ENCODE results near the gene CDC42SE2.

DNA sequence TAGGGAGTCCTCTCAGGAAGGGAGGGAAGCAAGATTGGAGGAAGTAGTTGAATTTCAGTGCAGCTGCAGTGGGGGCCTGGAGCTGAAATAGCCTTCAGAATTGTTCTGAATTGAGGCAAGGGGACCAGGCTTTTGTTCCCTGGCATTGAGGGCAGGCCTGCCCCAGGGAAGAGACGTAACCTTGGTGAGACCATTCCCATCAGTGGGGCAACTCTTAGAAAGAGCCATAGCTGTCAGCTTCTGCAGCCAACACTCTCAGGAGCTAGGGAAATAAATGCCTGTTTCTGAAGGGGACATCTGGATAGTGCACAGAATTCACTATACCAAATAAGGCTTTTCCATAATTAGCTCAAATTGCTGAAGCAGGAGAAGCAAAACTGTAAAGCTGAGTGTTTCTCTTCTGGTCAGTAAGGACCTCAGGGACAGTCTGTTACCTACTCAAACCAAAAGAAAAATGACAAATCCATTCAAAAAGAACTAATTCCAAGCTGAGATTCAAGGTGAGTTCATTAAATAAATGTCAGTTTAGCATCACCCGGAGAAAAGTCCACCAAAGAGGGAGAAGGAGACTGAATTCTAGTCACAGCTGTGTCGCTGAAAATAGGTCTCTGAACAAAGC is 49.1 kb upstream of the CDC42SE2 start:
- no peak for TF ChIP-seq POLR2AphosphoS5 (IDR thresholded peaks at IDR 0.05; ENCODE audit: low read depth)
- TF ChIP-seq, protein P1, sequence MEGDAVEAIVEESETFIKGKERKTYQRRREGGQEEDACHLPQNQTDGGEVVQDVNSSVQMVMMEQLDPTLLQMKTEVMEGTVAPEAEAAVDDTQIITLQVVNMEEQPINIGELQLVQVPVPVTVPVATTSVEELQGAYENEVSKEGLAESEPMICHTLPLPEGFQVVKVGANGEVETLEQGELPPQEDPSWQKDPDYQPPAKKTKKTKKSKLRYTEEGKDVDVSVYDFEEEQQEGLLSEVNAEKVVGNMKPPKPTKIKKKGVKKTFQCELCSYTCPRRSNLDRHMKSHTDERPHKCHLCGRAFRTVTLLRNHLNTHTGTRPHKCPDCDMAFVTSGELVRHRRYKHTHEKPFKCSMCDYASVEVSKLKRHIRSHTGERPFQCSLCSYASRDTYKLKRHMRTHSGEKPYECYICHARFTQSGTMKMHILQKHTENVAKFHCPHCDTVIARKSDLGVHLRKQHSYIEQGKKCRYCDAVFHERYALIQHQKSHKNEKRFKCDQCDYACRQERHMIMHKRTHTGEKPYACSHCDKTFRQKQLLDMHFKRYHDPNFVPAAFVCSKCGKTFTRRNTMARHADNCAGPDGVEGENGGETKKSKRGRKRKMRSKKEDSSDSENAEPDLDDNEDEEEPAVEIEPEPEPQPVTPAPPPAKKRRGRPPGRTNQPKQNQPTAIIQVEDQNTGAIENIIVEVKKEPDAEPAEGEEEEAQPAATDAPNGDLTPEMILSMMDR (conservative IDR thresholded peaks at IDR 0.05; ENCODE audit: low read depth in 2 of 2): no peak
- no peak for TF ChIP-seq EZH2 (IDR thresholded peaks at IDR 0.05; ENCODE audit: low read depth, unreplicated experiment)
- TF ChIP-seq CREB1 (CRISPR knock-in tag; IDR thresholded peaks at IDR 0.05; ENCODE audit: low read depth): no peak
- TF ChIP-seq ZNF331 (CRISPR knock-in tag; IDR thresholded peaks at IDR 0.05; ENCODE audit: low read depth): no peak
- no peak for TF ChIP-seq EZH2phosphoT487 (IDR thresholded peaks at IDR 0.05; ENCODE audit: unreplicated experiment)
- no peak for TF ChIP-seq ZNF114 (CRISPR knock-in tag; IDR thresholded peaks at IDR 0.05)
- TF ChIP-seq, protein P2, sequence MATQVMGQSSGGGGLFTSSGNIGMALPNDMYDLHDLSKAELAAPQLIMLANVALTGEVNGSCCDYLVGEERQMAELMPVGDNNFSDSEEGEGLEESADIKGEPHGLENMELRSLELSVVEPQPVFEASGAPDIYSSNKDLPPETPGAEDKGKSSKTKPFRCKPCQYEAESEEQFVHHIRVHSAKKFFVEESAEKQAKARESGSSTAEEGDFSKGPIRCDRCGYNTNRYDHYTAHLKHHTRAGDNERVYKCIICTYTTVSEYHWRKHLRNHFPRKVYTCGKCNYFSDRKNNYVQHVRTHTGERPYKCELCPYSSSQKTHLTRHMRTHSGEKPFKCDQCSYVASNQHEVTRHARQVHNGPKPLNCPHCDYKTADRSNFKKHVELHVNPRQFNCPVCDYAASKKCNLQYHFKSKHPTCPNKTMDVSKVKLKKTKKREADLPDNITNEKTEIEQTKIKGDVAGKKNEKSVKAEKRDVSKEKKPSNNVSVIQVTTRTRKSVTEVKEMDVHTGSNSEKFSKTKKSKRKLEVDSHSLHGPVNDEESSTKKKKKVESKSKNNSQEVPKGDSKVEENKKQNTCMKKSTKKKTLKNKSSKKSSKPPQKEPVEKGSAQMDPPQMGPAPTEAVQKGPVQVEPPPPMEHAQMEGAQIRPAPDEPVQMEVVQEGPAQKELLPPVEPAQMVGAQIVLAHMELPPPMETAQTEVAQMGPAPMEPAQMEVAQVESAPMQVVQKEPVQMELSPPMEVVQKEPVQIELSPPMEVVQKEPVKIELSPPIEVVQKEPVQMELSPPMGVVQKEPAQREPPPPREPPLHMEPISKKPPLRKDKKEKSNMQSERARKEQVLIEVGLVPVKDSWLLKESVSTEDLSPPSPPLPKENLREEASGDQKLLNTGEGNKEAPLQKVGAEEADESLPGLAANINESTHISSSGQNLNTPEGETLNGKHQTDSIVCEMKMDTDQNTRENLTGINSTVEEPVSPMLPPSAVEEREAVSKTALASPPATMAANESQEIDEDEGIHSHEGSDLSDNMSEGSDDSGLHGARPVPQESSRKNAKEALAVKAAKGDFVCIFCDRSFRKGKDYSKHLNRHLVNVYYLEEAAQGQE (IDR thresholded peaks at IDR 0.05; ENCODE audit: unreplicated experiment): no peak
- TF ChIP-seq, protein P3, sequence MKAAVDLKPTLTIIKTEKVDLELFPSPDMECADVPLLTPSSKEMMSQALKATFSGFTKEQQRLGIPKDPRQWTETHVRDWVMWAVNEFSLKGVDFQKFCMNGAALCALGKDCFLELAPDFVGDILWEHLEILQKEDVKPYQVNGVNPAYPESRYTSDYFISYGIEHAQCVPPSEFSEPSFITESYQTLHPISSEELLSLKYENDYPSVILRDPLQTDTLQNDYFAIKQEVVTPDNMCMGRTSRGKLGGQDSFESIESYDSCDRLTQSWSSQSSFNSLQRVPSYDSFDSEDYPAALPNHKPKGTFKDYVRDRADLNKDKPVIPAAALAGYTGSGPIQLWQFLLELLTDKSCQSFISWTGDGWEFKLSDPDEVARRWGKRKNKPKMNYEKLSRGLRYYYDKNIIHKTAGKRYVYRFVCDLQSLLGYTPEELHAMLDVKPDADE (IDR thresholded peaks at IDR 0.05): no peak
- TF ChIP-seq, protein P4, sequence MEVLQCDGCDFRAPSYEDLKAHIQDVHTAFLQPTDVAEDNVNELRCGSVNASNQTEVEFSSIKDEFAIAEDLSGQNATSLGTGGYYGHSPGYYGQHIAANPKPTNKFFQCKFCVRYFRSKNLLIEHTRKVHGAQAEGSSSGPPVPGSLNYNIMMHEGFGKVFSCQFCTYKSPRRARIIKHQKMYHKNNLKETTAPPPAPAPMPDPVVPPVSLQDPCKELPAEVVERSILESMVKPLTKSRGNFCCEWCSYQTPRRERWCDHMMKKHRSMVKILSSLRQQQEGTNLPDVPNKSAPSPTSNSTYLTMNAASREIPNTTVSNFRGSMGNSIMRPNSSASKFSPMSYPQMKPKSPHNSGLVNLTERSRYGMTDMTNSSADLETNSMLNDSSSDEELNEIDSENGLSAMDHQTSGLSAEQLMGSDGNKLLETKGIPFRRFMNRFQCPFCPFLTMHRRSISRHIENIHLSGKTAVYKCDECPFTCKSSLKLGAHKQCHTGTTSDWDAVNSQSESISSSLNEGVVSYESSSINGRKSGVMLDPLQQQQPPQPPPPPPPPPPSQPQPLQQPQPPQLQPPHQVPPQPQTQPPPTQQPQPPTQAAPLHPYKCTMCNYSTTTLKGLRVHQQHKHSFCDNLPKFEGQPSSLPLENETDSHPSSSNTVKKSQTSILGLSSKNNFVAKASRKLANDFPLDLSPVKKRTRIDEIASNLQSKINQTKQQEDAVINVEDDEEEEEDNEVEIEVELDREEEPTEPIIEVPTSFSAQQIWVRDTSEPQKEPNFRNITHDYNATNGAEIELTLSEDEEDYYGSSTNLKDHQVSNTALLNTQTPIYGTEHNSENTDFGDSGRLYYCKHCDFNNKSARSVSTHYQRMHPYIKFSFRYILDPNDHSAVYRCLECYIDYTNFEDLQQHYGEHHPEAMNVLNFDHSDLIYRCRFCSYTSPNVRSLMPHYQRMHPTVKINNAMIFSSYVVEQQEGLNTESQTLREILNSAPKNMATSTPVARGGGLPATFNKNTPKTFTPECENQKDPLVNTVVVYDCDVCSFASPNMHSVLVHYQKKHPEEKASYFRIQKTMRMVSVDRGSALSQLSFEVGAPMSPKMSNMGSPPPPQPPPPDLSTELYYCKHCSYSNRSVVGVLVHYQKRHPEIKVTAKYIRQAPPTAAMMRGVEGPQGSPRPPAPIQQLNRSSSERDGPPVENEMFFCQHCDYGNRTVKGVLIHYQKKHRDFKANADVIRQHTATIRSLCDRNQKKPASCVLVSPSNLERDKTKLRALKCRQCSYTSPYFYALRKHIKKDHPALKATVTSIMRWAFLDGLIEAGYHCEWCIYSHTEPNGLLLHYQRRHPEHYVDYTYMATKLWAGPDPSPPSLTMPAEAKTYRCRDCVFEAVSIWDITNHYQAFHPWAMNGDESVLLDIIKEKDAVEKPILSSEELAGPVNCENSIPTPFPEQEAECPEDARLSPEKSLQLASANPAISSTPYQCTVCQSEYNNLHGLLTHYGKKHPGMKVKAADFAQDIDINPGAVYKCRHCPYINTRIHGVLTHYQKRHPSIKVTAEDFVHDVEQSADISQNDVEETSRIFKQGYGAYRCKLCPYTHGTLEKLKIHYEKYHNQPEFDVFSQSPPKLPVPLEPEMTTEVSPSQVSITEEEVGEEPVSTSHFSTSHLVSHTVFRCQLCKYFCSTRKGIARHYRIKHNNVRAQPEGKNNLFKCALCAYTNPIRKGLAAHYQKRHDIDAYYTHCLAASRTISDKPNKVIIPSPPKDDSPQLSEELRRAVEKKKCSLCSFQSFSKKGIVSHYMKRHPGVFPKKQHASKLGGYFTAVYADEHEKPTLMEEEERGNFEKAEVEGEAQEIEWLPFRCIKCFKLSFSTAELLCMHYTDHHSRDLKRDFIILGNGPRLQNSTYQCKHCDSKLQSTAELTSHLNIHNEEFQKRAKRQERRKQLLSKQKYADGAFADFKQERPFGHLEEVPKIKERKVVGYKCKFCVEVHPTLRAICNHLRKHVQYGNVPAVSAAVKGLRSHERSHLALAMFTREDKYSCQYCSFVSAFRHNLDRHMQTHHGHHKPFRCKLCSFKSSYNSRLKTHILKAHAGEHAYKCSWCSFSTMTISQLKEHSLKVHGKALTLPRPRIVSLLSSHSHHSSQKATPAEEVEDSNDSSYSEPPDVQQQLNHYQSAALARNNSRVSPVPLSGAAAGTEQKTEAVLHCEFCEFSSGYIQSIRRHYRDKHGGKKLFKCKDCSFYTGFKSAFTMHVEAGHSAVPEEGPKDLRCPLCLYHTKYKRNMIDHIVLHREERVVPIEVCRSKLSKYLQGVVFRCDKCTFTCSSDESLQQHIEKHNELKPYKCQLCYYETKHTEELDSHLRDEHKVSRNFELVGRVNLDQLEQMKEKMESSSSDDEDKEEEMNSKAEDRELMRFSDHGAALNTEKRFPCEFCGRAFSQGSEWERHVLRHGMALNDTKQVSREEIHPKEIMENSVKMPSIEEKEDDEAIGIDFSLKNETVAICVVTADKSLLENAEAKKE (CRISPR knock-in tag; IDR thresholded peaks at IDR 0.05): no peak
- no peak for TF ChIP-seq NANOG (IDR thresholded peaks at IDR 0.05; ENCODE audit: borderline replicate concordance)
- no peak for TF ChIP-seq JUNB (IDR thresholded peaks at IDR 0.05; ENCODE audit: unreplicated experiment)
